ENCODE results near the gene NCOA6.

GRCh38 chr20:34706302-34706875, 119.1 kb downstream of the NCOA6 start:
- no peak for TF ChIP-seq POLR2A (IDR thresholded peaks at IDR 0.05; ENCODE audit: low read length)
- TF ChIP-seq GATA1 (IDR thresholded peaks at IDR 0.05; ENCODE audit: low read depth, low read length): no peak
